Lower lobe of right lung (tissue), 2 donors: ENCODE measurements around the gene TMEM95. TPM values are rescaled to one million over a fixed set of nuclear protein-coding genes. Genes with fewer than 3 reads are reported as not detected.

ENCODE experiments used
- ATAC-seq, 2 donors: fragments of 200-7000 bp; cut with Tn5 transposase; one replicate each; pipeline ENCODE4 v1.9.1; 2020 to 2022; ENCODE audit warnings: mild to moderate bottlenecking in 2 of 2, moderate library complexity in 2 of 2
- DNase-seq: peaks from one replicate; pipeline ENCODE4 v3.0.0-alpha.2; 2020
- H3K27ac ChIP-seq: fragments of 200-600 bp; one replicate; pipeline ENCODE4 v1.8.0; 2022
- H3K27me3 ChIP-seq: fragments of 200-600 bp; one replicate; pipeline ENCODE4 v1.8.0; 2022; ENCODE audit warnings: low read depth
- H3K36me3 ChIP-seq: fragments of 200-600 bp; one replicate; pipeline ENCODE4 v1.8.0; 2022; ENCODE audit warnings: mild to moderate bottlenecking
- H3K4me1 ChIP-seq: fragments of 200-600 bp; one replicate; pipeline ENCODE4 v1.8.0; 2022
- H3K4me3 ChIP-seq: fragments of 200-600 bp; one replicate; pipeline ENCODE4 v1.8.0; 2022; ENCODE audit warnings: mild to moderate bottlenecking
- H3K9me3 ChIP-seq: fragments of 200-600 bp; one replicate; pipeline ENCODE4 v1.8.0; 2022
- intact Hi-C: fragments of 100-400 bp; cut with DNase I; formaldehyde crosslinking; loops from one replicate; pipeline ENCODE4 v1.11.0; 2022
- total RNA-seq: library from RNA; stranded (reverse); fragmentation: NEBNext Ultra II Directional; extraction: Animal tissue kit (Norgen Biotek cat#: 25700); gene quantifications from one replicate; pipeline ENCODE4 v1.2.1, GENCODE V29; 2021
- TF ChIP-seq, protein P1 (sequence below): fragments of 200-600 bp; IDR thresholded peaks from one replicate; pipeline ENCODE4 v1.8.0; 2022; ENCODE audit warnings: antibody characterized with exemption, mild to moderate bottlenecking
- donor health status: DM: no; HTN: yes; CAD: no; lungs with severe emphysema.

Gene TMEM95
- total RNA-seq, 1 donor from 2014 or later = not detected

DNA sequence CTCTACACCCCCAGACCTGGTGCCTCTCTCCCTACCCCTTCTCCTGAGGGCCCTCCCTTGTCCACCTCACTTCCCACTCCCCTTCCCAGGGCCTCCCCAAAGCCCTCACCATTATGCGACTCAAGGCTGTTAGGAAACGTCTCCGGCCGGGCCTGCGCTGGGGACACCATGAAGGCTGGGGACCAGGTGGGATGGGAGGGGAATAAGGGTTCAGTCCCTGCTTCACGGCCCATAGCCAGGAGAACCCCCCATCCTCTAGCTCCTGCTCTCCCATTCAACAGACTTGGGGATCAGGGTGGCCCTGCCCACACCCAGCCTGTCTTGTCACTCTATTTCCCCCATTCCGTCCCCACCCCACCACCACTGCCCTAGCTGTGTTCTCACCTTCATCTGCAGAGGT is 27.9 kb upstream of the TMEM95 start:
- Histone ChIP-seq H3K4me1 (peaks cover 22% of the 10 kb centered on the region), H3K9me3 (no peaks in the 10 kb centered on the region), H3K27me3 (no peaks in the 10 kb centered on the region), H3K36me3 (peaks cover 48% of the 10 kb centered on the region), H3K27ac (no peak overlapping the region), H3K4me3 (no peak overlapping the region)
- ATAC-seq = no peak
- DNase-seq = no peak
- intact Hi-C loops = no loop called here
- TF ChIP-seq, protein P1, sequence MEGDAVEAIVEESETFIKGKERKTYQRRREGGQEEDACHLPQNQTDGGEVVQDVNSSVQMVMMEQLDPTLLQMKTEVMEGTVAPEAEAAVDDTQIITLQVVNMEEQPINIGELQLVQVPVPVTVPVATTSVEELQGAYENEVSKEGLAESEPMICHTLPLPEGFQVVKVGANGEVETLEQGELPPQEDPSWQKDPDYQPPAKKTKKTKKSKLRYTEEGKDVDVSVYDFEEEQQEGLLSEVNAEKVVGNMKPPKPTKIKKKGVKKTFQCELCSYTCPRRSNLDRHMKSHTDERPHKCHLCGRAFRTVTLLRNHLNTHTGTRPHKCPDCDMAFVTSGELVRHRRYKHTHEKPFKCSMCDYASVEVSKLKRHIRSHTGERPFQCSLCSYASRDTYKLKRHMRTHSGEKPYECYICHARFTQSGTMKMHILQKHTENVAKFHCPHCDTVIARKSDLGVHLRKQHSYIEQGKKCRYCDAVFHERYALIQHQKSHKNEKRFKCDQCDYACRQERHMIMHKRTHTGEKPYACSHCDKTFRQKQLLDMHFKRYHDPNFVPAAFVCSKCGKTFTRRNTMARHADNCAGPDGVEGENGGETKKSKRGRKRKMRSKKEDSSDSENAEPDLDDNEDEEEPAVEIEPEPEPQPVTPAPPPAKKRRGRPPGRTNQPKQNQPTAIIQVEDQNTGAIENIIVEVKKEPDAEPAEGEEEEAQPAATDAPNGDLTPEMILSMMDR = no peak

DNA sequence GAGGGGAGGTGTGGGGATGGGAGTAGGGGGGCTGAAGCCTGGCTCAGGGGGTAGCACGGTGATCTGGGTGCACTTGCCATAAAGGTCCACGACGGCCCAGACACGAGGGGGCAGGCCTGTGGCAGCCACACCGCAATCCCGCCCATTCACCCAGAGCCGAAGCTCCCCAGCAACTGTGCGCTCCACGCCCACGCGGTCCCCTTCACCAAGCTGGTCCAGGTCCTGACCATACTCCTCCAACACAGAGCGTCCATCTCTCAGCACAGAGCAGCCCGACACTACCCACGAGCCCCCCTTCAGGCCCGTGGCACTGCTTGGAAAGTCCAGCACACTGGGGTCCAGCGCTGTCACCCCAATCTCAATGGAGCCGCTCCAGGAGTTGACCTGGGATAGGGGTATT is 27.5 kb upstream of the TMEM95 start:
- Histone ChIP-seq H3K9me3 (no peaks in the 10 kb centered on the region), H3K4me3 (no peak overlapping the region), H3K27ac (no peak overlapping the region), H3K4me1 (peaks cover 22% of the 10 kb centered on the region), H3K36me3 (peaks cover 43% of the 10 kb centered on the region), H3K27me3 (no peaks in the 10 kb centered on the region)
- TF ChIP-seq, protein P1 = no peak
- no peak for DNase-seq
- ATAC-seq = no peak
- intact Hi-C loops = no loop called here

GRCh38 chr17:7328009-7328408 is 26.9 kb upstream of the TMEM95 start:
- intact Hi-C loops = no loop called here
- TF ChIP-seq, protein P1 = no peak
- no peaks in the 10 kb centered on the region for H3K9me3 ChIP-seq
- DNase-seq (no peak), ATAC-seq (no peak)
- H3K4me1 ChIP-seq = peaks cover 22% of the 10 kb centered on the region
- H3K4me3 ChIP-seq = peak overlapping the region; percentile 90
- H3K27ac ChIP-seq = no peak overlapping the region
- H3K36me3 ChIP-seq = peaks cover 38% of the 10 kb centered on the region
- no peaks in the 10 kb centered on the region for H3K27me3 ChIP-seq

DNA sequence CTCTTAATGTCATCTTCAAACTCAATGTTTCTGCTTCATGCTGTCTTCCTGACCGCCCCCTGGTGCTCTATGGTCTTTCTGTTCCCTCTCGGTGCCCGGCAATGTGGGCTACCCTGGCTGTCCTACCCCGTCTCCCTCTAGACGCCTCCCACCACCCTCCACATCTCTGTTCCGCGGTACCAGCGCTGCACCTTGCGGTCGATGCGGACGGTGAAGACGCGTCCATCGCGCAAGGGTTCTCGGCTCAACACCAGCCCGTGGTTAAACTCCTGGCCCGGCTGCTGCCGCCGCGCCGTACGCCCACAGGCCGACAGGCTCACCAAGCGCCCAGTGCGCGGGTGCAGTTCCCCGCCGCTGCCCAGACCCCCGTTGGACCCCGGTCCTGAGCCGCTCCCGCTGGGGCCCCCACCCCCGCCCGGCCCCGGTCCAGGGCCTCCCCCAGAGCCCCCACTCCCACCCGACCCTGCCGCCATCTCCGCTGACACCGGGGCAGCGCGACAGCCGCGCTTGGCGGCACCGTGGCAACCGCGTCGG is 26.0 kb upstream of the TMEM95 start, which contains the start of gene NEURL4:
NEURL4 (minus strand) TSS at position 496 of the 534 bp plus-strand sequence; CDS start at position 473, 23 bp downstream.
- ATAC-seq = peak; percentile 6 to 38
- H3K4me3 ChIP-seq = peak within 1 kb of the TSS; percentile 90
- H3K27me3 ChIP-seq = no peaks in the 10 kb centered on the region
- TF ChIP-seq, protein P1 = no peak
- DNase-seq = peak; percentile 64
- H3K36me3 ChIP-seq = peaks cover 29% of the 10 kb centered on the region
- intact Hi-C loops = no loop called here
- no peaks in the 10 kb centered on the region for H3K9me3 ChIP-seq
- H3K27ac ChIP-seq = peak within 1 kb of the TSS; percentile 89
- peaks cover 22% of the 10 kb centered on the region for H3K4me1 ChIP-seq

DNA sequence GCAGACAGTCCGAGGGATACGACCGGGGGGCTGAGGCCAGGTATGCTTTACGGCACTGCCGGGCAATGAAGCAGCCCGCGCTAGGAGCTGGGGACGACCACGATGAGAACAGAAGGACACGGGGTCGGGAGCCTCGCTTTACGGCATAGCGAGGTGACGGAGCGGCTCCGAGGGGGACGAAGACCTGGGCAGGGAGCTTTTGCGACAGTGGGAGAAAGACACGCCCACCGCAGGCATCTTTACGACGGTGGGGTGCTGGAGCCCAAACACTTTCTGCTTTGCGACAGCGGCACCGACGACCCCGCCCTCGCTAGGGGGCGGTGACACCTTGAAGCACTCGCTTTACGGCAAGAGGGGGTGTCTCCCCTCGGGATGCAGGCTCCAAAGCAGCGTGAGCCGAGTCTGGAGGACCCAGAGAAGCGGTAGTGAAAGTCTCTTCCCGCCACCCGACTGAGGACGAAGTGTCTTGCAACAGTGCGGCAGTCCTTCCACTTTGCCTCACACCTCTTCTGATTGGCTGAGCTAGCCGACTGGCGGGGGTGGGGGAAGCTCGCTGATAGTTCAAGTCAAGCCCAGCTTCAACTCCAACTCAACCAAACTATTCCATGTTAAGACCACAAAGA is 25.5 kb upstream of the TMEM95 start:
- Histone ChIP-seq H3K27me3 (no peaks in the 10 kb centered on the region), H3K4me1 (peaks cover 22% of the 10 kb centered on the region), H3K36me3 (peaks cover 23% of the 10 kb centered on the region), H3K9me3 (no peaks in the 10 kb centered on the region), H3K27ac (peak overlapping the region; percentile 89), H3K4me3 (peak overlapping the region; percentile 90)
- intact Hi-C loops = no loop called here
- DNase-seq = peak; percentile 99
- TF ChIP-seq, protein P1 = no peak
- peak; percentile 92 to 96 for ATAC-seq
